Smooth muscle cell (in vitro differentiated cells): ENCODE measurements around the gene C17orf58. TPM values are rescaled to one million over a fixed set of nuclear protein-coding genes. Genes with fewer than 3 reads are reported as not detected.

Source experiments
- DNase-seq: peaks from one replicate; lab custom pipeline; 2025; ENCODE audit not compliant: unreplicated experiment; lab: John Stamatoyannopoulos, UW
- H2AFZ ChIP-seq: fragments of 200-600 bp; sonication (generic); 2 replicates; pipeline ENCODE4 v1.6.0; 2016; ENCODE audit warnings: antibody characterized with exemption, low read depth, mild to moderate bottlenecking
- H3F3A ChIP-seq: fragments of 200-600 bp; sonication (generic); 2 replicates; pipeline ENCODE4 v1.6.0; 2017; ENCODE audit warnings: antibody characterized with exemption, low read depth
- H3K27ac ChIP-seq: fragments of 200-600 bp; sonication (generic); 2 replicates; pipeline ENCODE4 v1.5.1; 2016; ENCODE audit warnings: low read depth, mild to moderate bottlenecking
- H3K27me3 ChIP-seq: fragments of 200-600 bp; sonication (generic); 2 replicates; pipeline ENCODE4 v1.6.1; 2016; ENCODE audit warnings: low read depth, mild to moderate bottlenecking
- H3K36me3 ChIP-seq: fragments of 200-600 bp; sonication (generic); 2 replicates; pipeline ENCODE4 v1.5.1; 2016; ENCODE audit warnings: low read depth
- H3K4me1 ChIP-seq: fragments of 200-600 bp; sonication (generic); 2 replicates; pipeline ENCODE4 v1.5.1; 2016; ENCODE audit warnings: low read depth
- H3K4me2 ChIP-seq: fragments of 200-600 bp; sonication (generic); 2 replicates; pipeline ENCODE4 v1.6.0; 2016; ENCODE audit warnings: mild to moderate bottlenecking
- H3K4me3 ChIP-seq: fragments of 200-600 bp; sonication (generic); 2 replicates; pipeline ENCODE4 v1.5.1; 2016; ENCODE audit warnings: mild to moderate bottlenecking
- H3K79me2 ChIP-seq: fragments of 200-600 bp; sonication (generic); 2 replicates; pipeline ENCODE4 v1.6.0; 2016; ENCODE audit warnings: low read depth, mild to moderate bottlenecking
- H3K9ac ChIP-seq: fragments of 200-600 bp; sonication (generic); 2 replicates; pipeline ENCODE4 v1.6.0; 2016; ENCODE audit warnings: low read depth
- H3K9me3 ChIP-seq: fragments of 200-600 bp; sonication (generic); replicated peaks from 2 replicates; pipeline ENCODE4 v1.5.1; 2016; ENCODE audit warnings: low read depth
- H4K20me1 ChIP-seq: fragments of 200-600 bp; sonication (generic); 2 replicates; pipeline ENCODE4 v1.6.0; 2016; ENCODE audit warnings: low read depth
- CTCF ChIP-seq: fragments of 200-600 bp; sonication (generic); IDR thresholded peaks from 2 replicates; pipeline ENCODE4 v1.5.1; 2017; ENCODE audit warnings: borderline replicate concordance, mild to moderate bottlenecking, antibody characterized with exemption; ENCODE audit not compliant: insufficient read depth, poor library complexity, severe bottlenecking
- whole genome bisulfite sequencing: methylation state at CpG from one replicate; pipeline ENCODE4 v1.1.7; 2016; ENCODE audit warnings: low lambda C conversion rate; 5-methylcytosine and 5-hydroxymethylcytosine counted together
- polyA plus RNA-seq: library from polyadenylated mRNA; unstranded; fragments of >200 nt; fragmentation: Nextera tagmentation; extraction: Ambion mirVana; gene quantifications from 2 replicates; pipeline ENCODE4 v1.2.1, GENCODE V29; 2016
- total RNA-seq: library from RNA; depleted of rRNA; stranded (reverse); fragments of >200 nt; gene quantifications from 2 replicates; pipeline ENCODE4 v1.2.3, GENCODE V29; 2014

The C17orf58 gene
- total and polyA plus RNA-seq, 2 experiments from 2014 or later, result 4.9 to 10.5 TPM

DNA sequence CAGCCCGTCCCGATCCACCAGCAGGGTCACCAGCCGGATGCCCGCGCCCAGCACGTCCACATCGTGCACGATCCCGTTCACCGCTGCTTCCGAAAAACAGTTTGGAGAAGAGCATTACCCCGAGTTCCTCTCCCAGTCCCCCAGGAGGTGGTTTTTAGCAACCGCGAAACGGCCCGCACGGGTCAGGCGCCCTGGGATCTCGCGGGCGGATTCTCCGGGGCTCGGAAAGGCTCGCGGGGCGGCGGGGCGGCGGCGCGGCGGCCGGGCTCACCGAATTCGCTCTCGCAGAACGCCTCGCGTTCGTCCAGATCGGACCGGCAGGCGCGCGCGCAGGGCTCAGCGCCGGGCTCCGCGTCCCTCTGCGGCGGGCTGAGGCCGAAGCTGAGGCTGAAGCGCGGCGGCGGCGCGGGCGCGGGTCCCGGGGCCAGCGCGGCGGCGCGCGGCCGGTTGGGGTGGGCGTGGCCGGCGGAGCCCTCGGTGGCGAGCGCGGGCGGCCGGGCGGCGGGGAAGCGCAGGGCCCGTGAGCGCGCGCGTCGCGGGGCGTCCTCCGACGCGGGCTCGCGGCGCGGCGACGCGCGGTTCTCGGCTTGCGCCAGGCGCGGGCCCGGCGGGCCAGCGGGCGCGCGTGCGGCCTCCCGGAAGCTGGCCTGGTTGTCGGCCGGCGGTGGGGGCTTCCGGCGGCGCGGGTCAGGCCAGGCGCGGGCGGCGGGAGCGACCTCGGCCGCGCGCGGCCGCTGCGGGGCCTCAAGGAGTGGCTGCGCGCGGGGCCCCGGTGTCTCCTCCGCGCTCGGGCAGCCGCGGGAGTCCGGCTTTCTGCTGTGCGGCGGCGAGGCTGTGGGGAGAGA, 2.9 kb downstream of the C17orf58 start:
- H3K4me3 ChIP-seq, result peak overlapping the region; percentile 72
- H3K27ac ChIP-seq, result peak overlapping the region; percentile 56
- peaks cover 3% of the 10 kb centered on the region for H3K4me1 ChIP-seq
- H3K9ac ChIP-seq, result peak overlapping the region; percentile 69
- H3K9me3 ChIP-seq, result no peaks in the 10 kb centered on the region
- no peak for TF ChIP-seq CTCF
- H3K36me3 ChIP-seq, result no peaks in the 10 kb centered on the region
- H3F3A ChIP-seq, result peaks cover 7% of the 10 kb centered on the region
- DNase-seq, result peak; percentile 66
- no peaks in the 10 kb centered on the region for H3K79me2 ChIP-seq
- peak overlapping the region; percentile 69 for H2AFZ ChIP-seq
- peak overlapping the region; percentile 95 for H3K4me2 ChIP-seq
- H3K27me3 ChIP-seq, result no peaks in the 10 kb centered on the region
- WGBS, result under 1% methylated on average over 76 of the region's 144 CpGs
- no peaks in the 10 kb centered on the region for H4K20me1 ChIP-seq

DNA sequence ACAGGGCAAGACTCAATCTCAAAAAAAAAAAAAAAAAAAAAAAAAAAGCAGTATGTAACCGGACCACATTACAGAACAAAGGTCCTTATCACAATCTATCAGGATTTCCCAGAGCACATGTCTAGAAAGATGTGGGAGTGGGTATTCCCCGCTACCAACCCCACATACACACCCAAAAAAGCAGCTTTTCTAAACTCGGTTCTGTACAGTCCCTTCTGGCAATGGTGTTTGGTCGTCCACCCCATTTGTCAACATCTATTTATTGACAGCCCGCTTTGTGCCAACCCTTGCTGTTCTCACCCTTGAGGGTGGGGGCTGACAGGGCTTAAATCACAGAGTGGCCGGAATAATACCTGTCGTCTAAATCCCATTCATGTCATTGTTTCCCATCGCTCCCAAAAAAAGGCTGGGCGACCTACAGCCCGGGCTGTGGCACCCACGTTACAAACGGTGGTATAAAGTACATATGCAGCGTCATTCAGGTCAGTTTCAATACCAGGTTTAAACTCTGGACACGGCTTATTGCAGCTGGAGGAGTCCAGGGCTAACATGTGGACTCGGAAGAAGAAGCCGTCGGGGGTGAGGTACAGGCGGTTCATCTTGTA, 3.6 kb downstream of the C17orf58 start:
- H3K79me2 ChIP-seq, result no peaks in the 10 kb centered on the region
- H4K20me1 ChIP-seq, result no peaks in the 10 kb centered on the region
- peaks cover 7% of the 10 kb centered on the region for H3F3A ChIP-seq
- H3K9me3 ChIP-seq, result no peaks in the 10 kb centered on the region
- no peak for DNase-seq
- peaks cover 3% of the 10 kb centered on the region for H3K4me1 ChIP-seq
- no peak for TF ChIP-seq CTCF
- H3K9ac ChIP-seq, result peak overlapping the region; percentile 69
- H3K4me2 ChIP-seq, result peak overlapping the region; percentile 87
- H3K4me3 ChIP-seq, result peak overlapping the region; percentile 72
- WGBS, result 24% methylated on average over 18 of the region's 18 CpGs
- H3K27ac ChIP-seq, result peak overlapping the region; percentile 54
- H2AFZ ChIP-seq, result peak overlapping the region; percentile 62
- H3K27me3 ChIP-seq, result no peaks in the 10 kb centered on the region
- no peaks in the 10 kb centered on the region for H3K36me3 ChIP-seq

DNA sequence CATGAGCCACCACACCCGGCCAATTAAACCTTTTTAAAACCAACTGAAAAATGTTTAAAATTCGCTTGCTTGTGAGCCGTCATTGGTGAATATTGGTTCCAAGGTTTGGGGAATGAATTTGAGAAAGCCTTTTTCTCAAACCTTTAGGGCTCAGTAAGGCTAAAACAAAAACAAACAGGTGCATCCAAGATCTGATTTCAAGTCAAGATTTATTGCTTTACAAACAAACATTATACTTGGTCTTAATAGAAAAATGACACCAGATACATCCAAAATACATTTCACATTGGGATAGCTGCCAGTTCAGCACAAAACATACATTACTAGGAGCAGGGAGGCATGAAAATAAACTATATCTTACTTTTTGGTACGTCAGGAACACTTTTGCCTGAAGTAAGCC, 5.4 kb downstream of the C17orf58 start:
- H3K27me3 ChIP-seq, result no peaks in the 10 kb centered on the region
- no peak overlapping the region for H3K4me3 ChIP-seq
- no peaks in the 10 kb centered on the region for H3K9me3 ChIP-seq
- no peak overlapping the region for H3K9ac ChIP-seq
- no peak overlapping the region for H3K4me2 ChIP-seq
- H3F3A ChIP-seq, result peaks cover 7% of the 10 kb centered on the region
- TF ChIP-seq CTCF, result no peak
- no peaks in the 10 kb centered on the region for H3K79me2 ChIP-seq
- H2AFZ ChIP-seq, result no peak overlapping the region
- no peak overlapping the region for H3K27ac ChIP-seq
- WGBS, result 95% methylated on average over 4 of the region's 4 CpGs
- H3K4me1 ChIP-seq, result peaks cover 3% of the 10 kb centered on the region
- no peaks in the 10 kb centered on the region for H4K20me1 ChIP-seq
- no peak for DNase-seq
- no peaks in the 10 kb centered on the region for H3K36me3 ChIP-seq
